WERI-Rb-1 (cell line): Measurements from ENCODE around the gene TEKT2.
A peak's percentile ranks its signal among the peaks of the same experiment; 100 is the strongest.

ENCODE experiments used
- DNase-seq: peaks from one replicate; pipeline ENCODE4 v3.0.0-alpha.2; 2020
- H3K27ac ChIP-seq: fragments of 250-450 bp; sonication (Bioruptor Pico); 2 replicates; pipeline ENCODE4 v1.5.1; 2020; ENCODE audit warnings: mild to moderate bottlenecking, moderate library complexity
- H3K27me3 ChIP-seq: fragments of 250-450 bp; sonication (Bioruptor Pico); 2 replicates; pipeline ENCODE4 v1.5.1; 2021; ENCODE audit warnings: mild to moderate bottlenecking, low read depth, moderate library complexity; ENCODE audit not compliant: insufficient read depth, severe bottlenecking
- H3K36me3 ChIP-seq: fragments of 250-450 bp; sonication (Bioruptor Pico); 2 replicates; pipeline ENCODE4 v1.5.1; 2020; ENCODE audit warnings: mild to moderate bottlenecking, moderate library complexity
- H3K4me3 ChIP-seq: 2 replicates; pipeline ENCODE4 v1.5.1; 2011; ENCODE audit warnings: low read depth, mild to moderate bottlenecking, control low read depth, low read length
- H3K9me3 ChIP-seq: fragments of 250-450 bp; sonication (Bioruptor Pico); 2 replicates; pipeline ENCODE4 v1.5.1; 2021; ENCODE audit warnings: mild to moderate bottlenecking, moderate library complexity; ENCODE audit not compliant: severe bottlenecking
- CTCF ChIP-seq: IDR thresholded peaks from 2 replicates; pipeline ENCODE4 v1.5.1; 2011; ENCODE audit warnings: low read depth, mild to moderate bottlenecking, control low read depth, inconsistent platforms, low read length

TEKT2 gene

GRCh38 chr1:36084497-36085115 is 712 bp downstream of the TEKT2 start:
- Histone ChIP-seq H3K36me3 (no peaks in the 10 kb centered on the region), H3K4me3 (peak overlapping the region; percentile 70), H3K27ac (no peak overlapping the region), H3K9me3 (no peaks in the 10 kb centered on the region), H3K27me3 (no peaks in the 10 kb centered on the region)
- no peak for DNase-seq
- no peak for TF ChIP-seq CTCF

GRCh38 chr1:36085126-36085525 is 1.2 kb downstream of the TEKT2 start:
- no peak overlapping the region for H3K4me3 ChIP-seq
- H3K36me3 ChIP-seq = peaks cover 2% of the 10 kb centered on the region; the same call in 1 of the 2 replicates
- no peak for TF ChIP-seq CTCF
- H3K9me3 ChIP-seq = no peaks in the 10 kb centered on the region
- no peaks in the 10 kb centered on the region for H3K27me3 ChIP-seq
- no peak overlapping the region for H3K27ac ChIP-seq
- no peak for DNase-seq

- no peak overlapping the region for H3K4me3 ChIP-seq
- DNase-seq = no peak
- no peaks in the 10 kb centered on the region for H3K27me3 ChIP-seq
- peaks cover 7% of the 10 kb centered on the region for H3K36me3 ChIP-seq
- no peak for TF ChIP-seq CTCF
- no peaks in the 10 kb centered on the region for H3K9me3 ChIP-seq
- no peak overlapping the region for H3K27ac ChIP-seq
Observed at GRCh38 chr1:36085686-36086526, 2.0 kb downstream of the TEKT2 start.

GRCh38 chr1:36086529-36087232 is 2.8 kb downstream of the TEKT2 start:
- no peak for DNase-seq
- no peak for TF ChIP-seq CTCF
- Histone ChIP-seq H3K4me3 (no peak overlapping the region), H3K27ac (no peak overlapping the region), H3K27me3 (no peaks in the 10 kb centered on the region), H3K36me3 (peaks cover 15% of the 10 kb centered on the region), H3K9me3 (no peaks in the 10 kb centered on the region)

GRCh38 chr1:36087233-36088123 is 3.6 kb downstream of the TEKT2 start:
- Histone ChIP-seq H3K4me3 (no peak overlapping the region), H3K27ac (no peak overlapping the region), H3K27me3 (no peaks in the 10 kb centered on the region), H3K36me3 (peaks cover 23% of the 10 kb centered on the region), H3K9me3 (no peaks in the 10 kb centered on the region)
- no peak for DNase-seq
- no peak for TF ChIP-seq CTCF
